ENCODE data around the gene RNU1-3. TPM values are rescaled to one million over a fixed set of nuclear protein-coding genes. Genes with fewer than 3 reads are reported as not detected.
"Not testable (repeated sequence)": the region's sequence is repeated elsewhere in the genome, so short reads cannot be mapped to it uniquely, and the experiment has no call there.

The RNU1-3 gene
- total and polyA plus RNA-seq, 2 donors (not counting 1 experiment from before 2014, with no cell fraction given): 4,377 TPM; not detected in 1

- H3K36me3 ChIP-seq (replicated peaks in 1 of 2; ENCODE audit: control extremely low read depth in 1 of 2, control insufficient read depth in 1 of 2, extremely low read depth in 1 of 2, insufficient read depth in 2 of 2, low read length in 1 of 2): peaks cover 0 to 23% of the 10 kb centered on the region in 2 experiments
- peak overlapping the region in 1 of 2 donors; percentile 6 for H3K27ac ChIP-seq (ENCODE audit: low read length in 2 of 2)
- peak overlapping the region; percentile 10 for H3K4me2 ChIP-seq (replicated peaks; ENCODE audit: low read depth, low read length, poor library complexity, severe bottlenecking)
- CTCF ChIA-PET: interaction anchor here (1.0 to 1.7 kb wide), 2 partner anchors 272 to 309 kb away, joined by 3 to 5 read pairs; no protein-coding TSS in a partner anchor
- H3K27me3 ChIP-seq (replicated peaks in 1 of 4; ENCODE audit: control extremely low read depth in 1 of 4, control insufficient read depth in 3 of 4, insufficient read depth in 4 of 4, low read length in 3 of 4); H3K4me3 ChIP-seq (ENCODE audit: control extremely low read depth in 1 of 5, extremely low read depth in 1 of 5, insufficient read depth in 1 of 5, low read depth in 2 of 5, low read length in 4 of 5); DNase-seq; H3K4me3 Mint-ChIP-seq; H3K27me3 Mint-ChIP-seq; POLR2A ChIA-PET; H3K9me3 Mint-ChIP-seq (ENCODE audit: insufficient read depth); H3K4me1 Mint-ChIP-seq; H3K9ac ChIP-seq (ENCODE audit: low read length); H3K27ac Mint-ChIP-seq; H3K9me3 ChIP-seq (ENCODE audit: control extremely low read depth in 1 of 3, control insufficient read depth in 2 of 3, insufficient read depth in 1 of 3, low read length in 2 of 3); ATAC-seq (ENCODE audit: low read depth); H2AFZ ChIP-seq (ENCODE audit: insufficient read depth, low read depth, low read length, poor library complexity, severe bottlenecking): not testable (repeated sequence)
- H3K79me2 ChIP-seq (ENCODE audit: control insufficient read depth, insufficient read depth, low read length): peaks cover 73% of the 10 kb centered on the region
- 79% methylated on average over 8 of the region's 9 CpGs for WGBS (ENCODE audit: insufficient coverage)
- H4K20me1 ChIP-seq (ENCODE audit: control insufficient read depth, insufficient read depth, low read length, poor library complexity, severe bottlenecking): peaks cover 34% of the 10 kb centered on the region
- intact Hi-C loops (cut with micrococcal nuclease): loop anchor here (10.0 kb wide), 2 partner anchors 277 to 1117 kb away; partner anchors contain the start of genes CASP9, DNAJC16 and SZRD1
- peaks cover 29 to 36% of the 10 kb centered on the region in 2 donors for H3K4me1 ChIP-seq (ENCODE audit: control insufficient read depth in 2 of 2, insufficient read depth in 2 of 2, low read length in 2 of 2)
Observed at GRCh38 chr1:16642025-16642966, 24.5 kb downstream of the RNU1-3 start.

GRCh38 chr1:16641159-16641975 is 25.4 kb downstream of the RNU1-3 start:
- H3K9me3 ChIP-seq (ENCODE audit: control extremely low read depth in 1 of 3, control insufficient read depth in 2 of 3, insufficient read depth in 1 of 3, low read length in 2 of 3); H3K4me3 ChIP-seq (ENCODE audit: control extremely low read depth in 1 of 5, extremely low read depth in 1 of 5, insufficient read depth in 1 of 5, low read depth in 2 of 5, low read length in 4 of 5); POLR2A ChIA-PET; ATAC-seq (ENCODE audit: low read depth); H3K27ac Mint-ChIP-seq; H3K4me1 Mint-ChIP-seq; H3K4me2 ChIP-seq (replicated peaks; ENCODE audit: low read depth, low read length, poor library complexity, severe bottlenecking); DNase-seq; H3K9me3 Mint-ChIP-seq (ENCODE audit: insufficient read depth); H3K4me3 Mint-ChIP-seq; H3K27ac ChIP-seq (ENCODE audit: low read length in 2 of 2); H2AFZ ChIP-seq (ENCODE audit: insufficient read depth, low read depth, low read length, poor library complexity, severe bottlenecking); H3K27me3 ChIP-seq (replicated peaks in 1 of 4; ENCODE audit: control extremely low read depth in 1 of 4, control insufficient read depth in 3 of 4, insufficient read depth in 4 of 4, low read length in 3 of 4); H3K9ac ChIP-seq (ENCODE audit: low read length); H3K27me3 Mint-ChIP-seq: not testable (repeated sequence)
- Histone ChIP-seq H3K79me2 (ENCODE audit: control insufficient read depth, insufficient read depth, low read length) (peaks cover 82% of the 10 kb centered on the region), H3K36me3 (replicated peaks in 1 of 2; ENCODE audit: control extremely low read depth in 1 of 2, control insufficient read depth in 1 of 2, extremely low read depth in 1 of 2, insufficient read depth in 2 of 2, low read length in 1 of 2) (peaks cover 2 to 30% of the 10 kb centered on the region in 2 experiments), H4K20me1 (ENCODE audit: control insufficient read depth, insufficient read depth, low read length, poor library complexity, severe bottlenecking) (peaks cover 43% of the 10 kb centered on the region), H3K4me1 (ENCODE audit: control insufficient read depth in 2 of 2, insufficient read depth in 2 of 2, low read length in 2 of 2) (peaks cover 29 to 36% of the 10 kb centered on the region in 2 donors)
- 91% methylated on average over 5 of the region's 8 CpGs for WGBS (ENCODE audit: insufficient coverage)
- intact Hi-C loops (cut with micrococcal nuclease): loop anchor here (10.0 kb wide), 2 partner anchors 277 to 1117 kb away; partner anchors contain the start of genes CASP9, DNAJC16 and SZRD1
- CTCF ChIA-PET: interaction anchor here (0.6 to 1.7 kb wide), 5 partner anchors 66 to 616 kb away, joined by 3 to 5 read pairs (median 3); no protein-coding TSS in a partner anchor

GRCh38 chr1:16639091-16640031 is 27.4 kb downstream of the RNU1-3 start:
- H3K4me3 Mint-ChIP-seq: not testable (repeated sequence)

More at GRCh38 chr1:16639091-16640031, 27.4 kb downstream of the RNU1-3 start:
- H3K4me3 ChIP-seq (ENCODE audit: control extremely low read depth in 1 of 5, extremely low read depth in 1 of 5, insufficient read depth in 1 of 5, low read depth in 2 of 5, low read length in 4 of 5); POLR2A ChIA-PET; H3K9me3 ChIP-seq (ENCODE audit: control extremely low read depth in 1 of 3, control insufficient read depth in 2 of 3, insufficient read depth in 1 of 3, low read length in 2 of 3); DNase-seq; H3K27ac Mint-ChIP-seq; H3K9me3 Mint-ChIP-seq (ENCODE audit: insufficient read depth); ATAC-seq (ENCODE audit: low read depth); H2AFZ ChIP-seq (ENCODE audit: insufficient read depth, low read depth, low read length, poor library complexity, severe bottlenecking); H3K27ac ChIP-seq (ENCODE audit: low read length in 2 of 2); H3K27me3 Mint-ChIP-seq; H3K4me1 Mint-ChIP-seq; H3K27me3 ChIP-seq (replicated peaks in 1 of 4; ENCODE audit: control extremely low read depth in 1 of 4, control insufficient read depth in 3 of 4, insufficient read depth in 4 of 4, low read length in 3 of 4); H3K9ac ChIP-seq (ENCODE audit: low read length); H3K4me2 ChIP-seq (replicated peaks; ENCODE audit: low read depth, low read length, poor library complexity, severe bottlenecking): not testable (repeated sequence)
- CTCF ChIA-PET: interaction anchor here (1.0 to 1.2 kb wide), 2 partner anchors 21 to 22 kb away, joined by 3 read pairs; no protein-coding TSS in a partner anchor
- Histone ChIP-seq H3K4me1 (ENCODE audit: control insufficient read depth in 2 of 2, insufficient read depth in 2 of 2, low read length in 2 of 2) (peaks cover 22 to 25% of the 10 kb centered on the region in 2 donors), H3K36me3 (replicated peaks in 1 of 2; ENCODE audit: control extremely low read depth in 1 of 2, control insufficient read depth in 1 of 2, extremely low read depth in 1 of 2, insufficient read depth in 2 of 2, low read length in 1 of 2) (peaks cover 2 to 46% of the 10 kb centered on the region in 2 experiments), H4K20me1 (ENCODE audit: control insufficient read depth, insufficient read depth, low read length, poor library complexity, severe bottlenecking) (peaks cover 56% of the 10 kb centered on the region), H3K79me2 (ENCODE audit: control insufficient read depth, insufficient read depth, low read length) (peaks cover 86% of the 10 kb centered on the region)
- WGBS (ENCODE audit: insufficient coverage): 94% methylated on average over 10 of the region's 11 CpGs
- intact Hi-C loops (cut with micrococcal nuclease): loop anchor here (10.0 kb wide), 2 partner anchors 275 to 1115 kb away; partner anchors contain the start of genes CASP9, DNAJC16 and SZRD1
